NCI-H1694 (cell line): Measurements from ENCODE around the gene LAD1.

Experiments
- DNase-seq: peaks from one replicate; lab custom pipeline; 2025; lab: John Stamatoyannopoulos, UW

Gene LAD1

DNA sequence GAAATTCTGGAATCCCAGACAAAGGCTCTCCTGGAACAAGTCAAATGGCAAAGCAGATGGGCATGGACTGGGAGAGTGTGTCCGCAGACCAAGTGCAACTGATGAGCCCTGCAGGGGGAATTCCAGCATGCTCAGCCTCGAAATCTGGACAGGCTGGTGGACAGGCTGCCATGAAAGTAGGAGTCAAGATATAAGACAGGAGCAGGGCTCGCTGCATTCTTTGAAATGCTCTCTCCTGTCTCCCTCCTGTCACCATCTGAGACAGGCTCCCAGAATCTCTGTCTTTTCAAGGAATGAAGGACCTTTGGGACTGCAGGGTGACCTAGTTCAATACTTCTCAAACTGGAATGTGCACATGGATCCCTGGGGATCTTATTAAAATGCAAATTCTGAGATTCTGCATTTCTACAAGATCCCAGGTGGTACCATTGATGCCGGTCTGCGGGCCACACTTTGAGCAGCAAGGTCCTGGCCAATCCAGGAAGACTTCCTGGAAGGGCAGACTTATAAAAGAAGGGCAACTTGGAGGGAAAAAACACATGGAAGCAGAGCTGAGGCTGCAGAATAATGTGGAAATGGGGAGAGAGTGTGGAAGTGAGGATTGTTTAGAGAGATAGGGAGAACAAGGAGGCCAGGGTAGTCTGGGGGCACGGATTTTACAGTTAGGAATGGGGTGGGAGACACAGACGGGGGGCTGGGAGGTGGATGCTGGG, 51.5 kb downstream of the LAD1 start:
- no peak for DNase-seq

DNA sequence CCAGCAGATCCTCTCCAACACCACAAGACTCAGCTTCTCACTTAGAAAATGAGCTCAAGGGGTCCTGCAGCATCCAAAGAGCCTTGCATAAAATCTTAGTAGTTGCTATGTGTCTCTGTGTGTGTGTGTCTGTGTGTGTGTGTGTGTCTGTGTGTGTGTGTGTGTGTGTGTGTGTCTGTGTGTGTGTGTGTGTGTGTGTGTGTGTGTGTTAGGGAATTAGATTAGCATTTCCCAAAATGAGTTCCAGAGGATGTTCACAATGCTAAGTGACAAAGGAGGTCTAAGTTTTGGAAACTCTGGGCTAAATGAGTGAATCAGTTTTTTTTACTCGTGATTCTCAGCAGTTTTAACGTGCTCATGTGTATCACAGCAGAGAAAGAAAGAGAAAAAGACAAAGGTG, 52.1 kb downstream of the LAD1 start:
- no peak for DNase-seq

GRCh38 chr1:201346337-201346939, 52.7 kb downstream of the LAD1 start:
- DNase-seq: no peak

GRCh38 chr1:201345081-201345355, 54.1 kb downstream of the LAD1 start:
- no peak for DNase-seq

- no peak for DNase-seq
These were observed 54.7 kb downstream of the LAD1 start for GRCh38 chr1:201344206-201345080.

GRCh38 chr1:201341377-201341776, 57.7 kb downstream of the LAD1 start:
- DNase-seq: no peak

DNA sequence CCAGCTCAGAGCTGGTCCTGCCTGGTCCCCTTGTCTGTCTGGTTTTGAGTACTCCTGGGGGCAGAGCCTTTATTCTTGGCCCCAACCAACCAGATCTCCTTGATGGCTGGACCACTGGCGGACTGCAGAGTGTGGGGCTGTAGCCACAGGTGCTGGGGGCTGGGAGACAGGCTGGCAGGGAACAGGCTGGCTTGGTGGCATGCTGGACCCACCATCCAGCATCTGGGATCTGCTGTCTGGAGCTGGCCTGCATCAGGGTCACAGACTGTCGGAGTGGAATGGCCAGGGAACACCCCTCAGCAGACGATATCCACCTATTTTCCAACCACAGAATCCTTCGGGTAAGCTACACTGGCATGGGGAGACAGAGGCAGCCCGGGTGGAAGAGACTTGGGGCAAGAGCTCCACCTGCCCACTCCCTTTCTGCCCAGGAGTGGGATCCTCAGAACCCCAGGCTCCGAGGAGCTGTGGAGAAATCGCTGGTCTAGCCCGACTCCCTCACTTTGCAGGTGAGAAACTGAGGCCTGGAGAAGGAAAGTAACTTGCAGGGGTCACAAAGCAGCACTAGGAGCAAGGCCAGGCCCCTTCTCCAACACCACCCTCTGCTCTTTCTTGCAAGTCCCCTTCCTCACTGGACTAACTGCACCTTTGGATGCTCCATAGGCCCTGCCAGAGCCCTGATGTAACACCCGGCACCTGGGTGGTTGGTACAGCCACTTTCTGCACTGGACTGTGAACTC, 62.2 kb downstream of the LAD1 start:
- no peak for DNase-seq

- DNase-seq: no peak
These were observed 63.2 kb downstream of the LAD1 start for GRCh38 chr1:201335901-201336300.

DNA sequence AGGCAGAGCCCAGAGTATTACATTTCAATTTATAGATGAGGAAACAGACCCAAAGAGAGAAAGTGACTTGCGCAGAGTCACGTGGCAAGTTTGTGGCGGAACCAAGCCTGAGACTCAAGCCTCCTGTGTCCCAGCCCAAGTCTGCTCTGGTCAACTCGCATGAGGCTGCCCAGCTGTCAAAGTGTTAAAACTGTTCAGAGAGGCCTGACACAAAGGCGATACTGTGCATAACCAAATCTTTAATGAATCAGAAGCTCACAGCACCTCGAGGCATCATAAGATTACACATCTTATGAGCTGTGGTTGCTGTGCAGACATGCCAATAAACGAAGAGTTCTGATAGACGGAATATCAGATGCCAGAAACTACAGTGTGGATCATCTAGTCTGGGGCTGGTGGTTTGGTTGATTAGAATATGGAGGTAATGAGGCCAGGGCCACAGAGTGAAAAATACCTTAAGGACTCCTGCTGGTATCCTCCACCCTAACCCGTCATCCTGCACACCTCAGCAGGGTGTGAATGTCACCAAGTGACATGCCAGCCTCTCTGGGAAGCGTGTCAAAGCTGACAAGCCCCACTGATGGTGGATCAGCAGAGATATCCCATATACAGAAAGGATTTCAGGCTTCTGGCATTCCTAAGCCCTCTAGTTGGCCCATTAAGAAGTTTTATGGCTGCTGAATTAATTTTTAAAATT, 63.8 kb downstream of the LAD1 start:
- no peak for DNase-seq

DNA sequence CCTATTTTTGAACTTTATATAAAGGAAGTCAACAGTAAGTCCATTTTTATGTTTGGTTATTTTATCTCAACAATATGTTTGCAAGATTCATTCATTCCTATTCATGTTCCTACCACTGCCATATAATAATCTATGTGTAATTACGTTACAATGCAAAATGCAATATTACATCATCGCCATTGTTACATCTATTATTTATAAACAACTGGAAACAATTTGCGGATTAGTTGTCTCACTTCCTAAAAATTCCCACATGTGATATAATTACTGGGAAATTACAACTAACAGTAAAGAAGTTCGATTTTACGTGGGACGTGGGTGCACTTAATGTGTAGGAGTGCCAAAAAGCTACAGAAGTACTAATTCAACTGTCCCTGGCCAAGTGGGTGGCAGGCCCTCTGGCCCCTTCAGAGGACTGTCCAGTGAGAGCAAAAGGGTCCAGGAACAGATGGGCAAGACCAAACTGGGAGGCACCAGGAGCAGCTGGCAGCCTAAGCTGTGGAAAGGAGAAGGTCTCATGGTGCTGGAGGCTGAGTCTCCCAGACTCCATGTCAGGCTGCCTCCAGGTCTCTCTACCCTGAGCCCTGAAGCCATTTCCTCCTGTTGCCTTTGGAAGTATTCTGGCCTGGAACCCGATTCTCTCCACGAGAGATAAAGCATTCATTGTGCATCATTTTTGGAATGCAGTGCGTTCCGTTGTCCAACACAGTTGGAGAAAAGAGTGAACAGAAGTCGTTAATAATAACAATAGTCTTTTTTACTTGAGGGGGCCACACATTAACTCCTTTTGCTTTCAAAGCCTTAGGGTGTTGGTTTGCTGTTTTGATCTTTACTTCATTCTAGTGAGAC, 64.6 kb downstream of the LAD1 start:
- no peak for DNase-seq

GRCh38 chr1:201332616-201333335, 66.3 kb downstream of the LAD1 start:
- no peak for DNase-seq

- DNase-seq: no peak
These were observed 67.1 kb downstream of the LAD1 start for GRCh38 chr1:201332021-201332420.

GRCh38 chr1:201331166-201331565, 68.0 kb downstream of the LAD1 start:
- DNase-seq: no peak
